WTC11 (cell line): ENCODE data around the gene SH3PXD2A. TPM values are rescaled to one million over a fixed set of nuclear protein-coding genes. Genes with fewer than 3 reads are reported as not detected.

Source experiments
- ATAC-seq: fragments of 200-7000 bp; cut with Tn5 transposase; 2 replicates; pipeline ENCODE4 v1.10.0; 2021; ENCODE audit warnings: mild to moderate bottlenecking, moderate library complexity
- CTCF ChIA-PET: fragments of 300-600 bp; sonication (Branson Sonifier 250); formaldehyde crosslinking; loops from one replicate; lab custom pipeline; 2021; ENCODE audit warnings: antibody characterized with exemption; lab: Charles Lee
- POLR2A ChIA-PET: fragments of 350-600 bp; sonication (Branson Sonifier 250); formaldehyde crosslinking; loops from one replicate; lab custom pipeline; 2021; ENCODE audit warnings: antibody characterized with exemption; lab: Charles Lee
- DNase-seq: peaks from one replicate; pipeline ENCODE4 v3.0.0; 2021; ENCODE audit warnings: low spot score
- H3K27ac Mint-ChIP-seq: 2 replicates; pipeline ENCODE4 v1.8.0; 2021; ENCODE audit warnings: mixed read lengths
- H3K27me3 Mint-ChIP-seq: 2 replicates; pipeline ENCODE4 v1.8.0; 2021; ENCODE audit warnings: low read depth, mild to moderate bottlenecking, moderate library complexity, mixed read lengths
- H3K36me3 Mint-ChIP-seq: 2 replicates; pipeline ENCODE4 v1.8.0; 2021; ENCODE audit warnings: mixed read lengths
- H3K4me1 Mint-ChIP-seq: 2 replicates; pipeline ENCODE4 v1.8.0; 2022; ENCODE audit warnings: mixed read lengths
- H3K4me3 Mint-ChIP-seq: 2 replicates; pipeline ENCODE4 v1.8.0; 2021; ENCODE audit warnings: mild to moderate bottlenecking, moderate library complexity, mixed read lengths
- H3K9me3 Mint-ChIP-seq: 2 replicates; pipeline ENCODE4 v1.8.0; 2021; ENCODE audit warnings: mixed read lengths
- ELF4 ChIP-seq: sonication (generic); formaldehyde crosslinking; IDR thresholded peaks from 2 replicates; pipeline ENCODE4 v1.8.1; 2022; ENCODE audit warnings: low read depth, mild to moderate bottlenecking, moderate library complexity, missing genetic modification reagents
- GRHL2 ChIP-seq: fragments of 250-450 bp; sonication (Bioruptor Pico); IDR thresholded peaks from 2 replicates; pipeline ENCODE4 v1.8.0; 2022; ENCODE audit warnings: mild to moderate bottlenecking, moderate library complexity; ENCODE audit not compliant: insufficient replicate concordance, severe bottlenecking
- IRF2 ChIP-seq: sonication (generic); formaldehyde crosslinking; IDR thresholded peaks from 2 replicates; pipeline ENCODE4 v1.8.0; 2022; ENCODE audit warnings: low read depth, missing genetic modification reagents, borderline replicate concordance
- JAZF1 ChIP-seq: fragments of 250-450 bp; sonication (Bioruptor Pico); IDR thresholded peaks from 2 replicates; pipeline ENCODE4 v1.9.0; 2021; ENCODE audit warnings: moderate library complexity, mild to moderate bottlenecking, inconsistent platforms
- NFATC4 ChIP-seq: fragments of 250-450 bp; sonication (Bioruptor Pico); IDR thresholded peaks from 2 replicates; pipeline ENCODE4 v1.9.0; 2021; ENCODE audit warnings: mild to moderate bottlenecking
- NR1H2 ChIP-seq: sonication (generic); formaldehyde crosslinking; IDR thresholded peaks from 2 replicates; pipeline ENCODE4 v1.9.0; 2021; ENCODE audit warnings: mild to moderate bottlenecking, moderate library complexity, missing genetic modification reagents
- SOX15 ChIP-seq: fragments of 250-450 bp; sonication (Bioruptor Pico); IDR thresholded peaks from 2 replicates; pipeline ENCODE4 v1.9.0; 2021; ENCODE audit warnings: mild to moderate bottlenecking
- TCF7 ChIP-seq: sonication (generic); formaldehyde crosslinking; IDR thresholded peaks from 2 replicates; pipeline ENCODE4 v1.8.0; 2022; ENCODE audit warnings: mild to moderate bottlenecking, low read depth, missing genetic modification reagents, moderate library complexity
- ZNF232 ChIP-seq: sonication (generic); formaldehyde crosslinking; IDR thresholded peaks from 2 replicates; pipeline ENCODE4 v1.8.0; 2022; ENCODE audit warnings: mild to moderate bottlenecking, missing genetic modification reagents
- ZNF396 ChIP-seq: fragments of 250-450 bp; sonication (Bioruptor Pico); IDR thresholded peaks from 2 replicates; pipeline ENCODE4 v1.8.0; 2021; ENCODE audit warnings: mild to moderate bottlenecking, moderate library complexity, borderline replicate concordance
- total RNA-seq: library from RNA; stranded (reverse); gene quantifications from 3 replicates; pipeline ENCODE4 v1.2.3, GENCODE V29; 2021
- TF ChIP-seq, protein P1 (sequence below): sonication (generic); formaldehyde crosslinking; IDR thresholded peaks from 2 replicates; pipeline ENCODE4 v1.8.1; 2023; ENCODE audit warnings: mild to moderate bottlenecking, moderate library complexity, missing genetic modification reagents
- TF ChIP-seq, protein P2 (sequence below): sonication (generic); formaldehyde crosslinking; IDR thresholded peaks from 2 replicates; pipeline ENCODE4 v1.8.0; 2022; ENCODE audit warnings: mild to moderate bottlenecking, missing genetic modification reagents
- TF ChIP-seq, protein P3 (sequence below): fragments of 250-450 bp; sonication (Bioruptor Pico); IDR thresholded peaks from 2 replicates; pipeline ENCODE4 v1.9.0; 2021; ENCODE audit warnings: mild to moderate bottlenecking
- TF ChIP-seq, protein P4 (sequence below): fragments of 250-450 bp; sonication (Bioruptor Pico); IDR thresholded peaks from 2 replicates; pipeline ENCODE4 v1.9.0; 2021; ENCODE audit warnings: mild to moderate bottlenecking
- TF ChIP-seq, protein P5 (sequence below): sonication (generic); formaldehyde crosslinking; IDR thresholded peaks from 2 replicates; pipeline ENCODE4 v1.8.0; 2022; ENCODE audit warnings: missing genetic modification reagents

Gene SH3PXD2A
- total RNA-seq, 1 experiment from 2014 or later: 15.7 TPM

DNA sequence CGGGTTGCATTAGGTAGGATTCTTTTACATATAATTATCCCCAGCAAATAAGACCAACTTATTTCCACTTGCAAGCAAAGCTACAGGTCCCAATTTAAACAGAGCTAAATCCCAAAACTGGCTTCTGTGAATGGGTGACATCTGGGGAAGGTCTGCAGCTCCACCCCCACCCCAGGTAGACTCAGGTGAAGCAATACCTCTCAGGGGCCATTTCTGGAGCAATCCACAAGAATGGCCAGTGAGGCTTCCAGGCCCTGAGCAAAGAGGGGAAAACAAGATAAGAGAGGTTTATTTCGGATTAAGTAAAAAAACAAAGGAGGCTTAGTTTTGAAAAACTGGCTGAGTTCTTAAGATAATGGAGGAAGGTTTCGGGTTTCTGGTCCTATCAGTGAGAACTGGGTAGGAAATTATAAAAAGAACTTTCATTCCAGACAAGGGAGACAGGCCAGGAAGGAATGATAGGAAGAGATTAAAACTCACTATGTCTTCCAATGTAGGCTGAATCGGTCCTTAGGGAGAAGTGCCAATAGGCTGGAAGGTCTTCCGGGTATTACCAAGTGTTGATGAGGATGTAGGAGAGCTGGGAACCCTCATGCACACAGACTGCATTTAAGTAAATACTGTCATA, 25.4 kb downstream of the SH3PXD2A start (continued):
- no peak for TF ChIP-seq ZNF232 (CRISPR knock-in tag)
- TF ChIP-seq TCF7 (CRISPR knock-in tag): no peak
- no peak for TF ChIP-seq ZNF396 (CRISPR knock-in tag)

DNA sequence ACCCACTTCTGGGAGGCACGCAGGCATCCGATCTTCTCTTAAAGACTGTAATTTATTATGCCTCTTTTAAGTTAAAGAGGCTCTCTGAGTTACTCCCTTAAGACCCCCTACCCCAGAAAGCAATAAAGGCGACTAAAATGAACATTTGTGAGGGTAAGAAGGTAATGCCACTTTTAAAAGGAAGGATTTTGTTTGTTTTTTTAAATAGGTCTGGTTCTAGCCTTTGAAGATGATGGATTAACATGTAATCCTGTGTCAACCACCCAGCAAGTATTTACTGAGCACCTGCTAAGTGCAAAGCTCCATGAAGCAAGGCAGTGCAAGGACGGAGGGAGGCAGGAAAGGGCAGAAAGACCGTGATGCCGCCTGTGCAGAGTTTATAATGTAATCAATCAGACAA, 26.1 kb downstream of the SH3PXD2A start:
- peaks cover 36% of the 10 kb centered on the region for H3K4me1 Mint-ChIP-seq
- ChIA-PET CTCF (no interaction called here), POLR2A (no interaction called here)
- H3K9me3 Mint-ChIP-seq: peaks cover 12% of the 10 kb centered on the region
- no peak for ATAC-seq
- H3K36me3 Mint-ChIP-seq: peaks cover 16% of the 10 kb centered on the region
- no peak for DNase-seq
- H3K27ac Mint-ChIP-seq: no peak overlapping the region
- H3K4me3 Mint-ChIP-seq: no peak overlapping the region
- H3K27me3 Mint-ChIP-seq: no peaks in the 10 kb centered on the region; the same call in 1 of the 2 replicates
- TF ChIP-seq GRHL2 (CRISPR knock-in tag): no peak
- TF ChIP-seq, protein P1, sequence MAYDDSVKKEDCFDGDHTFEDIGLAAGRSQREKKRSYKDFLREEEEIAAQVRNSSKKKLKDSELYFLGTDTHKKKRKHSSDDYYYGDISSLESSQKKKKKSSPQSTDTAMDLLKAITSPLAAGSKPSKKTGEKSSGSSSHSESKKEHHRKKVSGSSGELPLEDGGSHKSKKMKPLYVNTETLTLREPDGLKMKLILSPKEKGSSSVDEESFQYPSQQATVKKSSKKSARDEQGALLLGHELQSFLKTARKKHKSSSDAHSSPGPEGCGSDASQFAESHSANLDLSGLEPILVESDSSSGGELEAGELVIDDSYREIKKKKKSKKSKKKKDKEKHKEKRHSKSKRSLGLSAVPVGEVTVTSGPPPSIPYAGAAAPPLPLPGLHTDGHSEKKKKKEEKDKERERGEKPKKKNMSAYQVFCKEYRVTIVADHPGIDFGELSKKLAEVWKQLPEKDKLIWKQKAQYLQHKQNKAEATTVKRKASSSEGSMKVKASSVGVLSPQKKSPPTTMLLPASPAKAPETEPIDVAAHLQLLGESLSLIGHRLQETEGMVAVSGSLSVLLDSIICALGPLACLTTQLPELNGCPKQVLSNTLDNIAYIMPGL: no peak
- no peak for TF ChIP-seq ELF4 (CRISPR knock-in tag)
- TF ChIP-seq, protein P2, sequence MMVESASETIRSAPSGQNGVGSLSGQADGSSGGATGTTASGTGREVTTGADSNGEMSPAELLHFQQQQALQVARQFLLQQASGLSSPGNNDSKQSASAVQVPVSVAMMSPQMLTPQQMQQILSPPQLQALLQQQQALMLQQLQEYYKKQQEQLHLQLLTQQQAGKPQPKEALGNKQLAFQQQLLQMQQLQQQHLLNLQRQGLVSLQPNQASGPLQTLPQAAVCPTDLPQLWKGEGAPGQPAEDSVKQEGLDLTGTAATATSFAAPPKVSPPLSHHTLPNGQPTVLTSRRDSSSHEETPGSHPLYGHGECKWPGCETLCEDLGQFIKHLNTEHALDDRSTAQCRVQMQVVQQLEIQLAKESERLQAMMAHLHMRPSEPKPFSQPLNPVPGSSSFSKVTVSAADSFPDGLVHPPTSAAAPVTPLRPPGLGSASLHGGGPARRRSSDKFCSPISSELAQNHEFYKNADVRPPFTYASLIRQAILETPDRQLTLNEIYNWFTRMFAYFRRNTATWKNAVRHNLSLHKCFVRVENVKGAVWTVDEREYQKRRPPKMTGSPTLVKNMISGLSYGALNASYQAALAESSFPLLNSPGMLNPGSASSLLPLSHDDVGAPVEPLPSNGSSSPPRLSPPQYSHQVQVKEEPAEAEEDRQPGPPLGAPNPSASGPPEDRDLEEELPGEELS (CRISPR knock-in tag): no peak
- no peak for TF ChIP-seq SOX15
- no peak for TF ChIP-seq TCF7 (CRISPR knock-in tag)
- TF ChIP-seq, protein P3, sequence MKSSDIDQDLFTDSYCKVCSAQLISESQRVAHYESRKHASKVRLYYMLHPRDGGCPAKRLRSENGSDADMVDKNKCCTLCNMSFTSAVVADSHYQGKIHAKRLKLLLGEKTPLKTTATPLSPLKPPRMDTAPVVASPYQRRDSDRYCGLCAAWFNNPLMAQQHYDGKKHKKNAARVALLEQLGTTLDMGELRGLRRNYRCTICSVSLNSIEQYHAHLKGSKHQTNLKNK (CRISPR knock-in tag): no peak
- no peak for TF ChIP-seq NR1H2 (CRISPR knock-in tag)
- TF ChIP-seq JAZF1 (CRISPR knock-in tag): no peak

DNA sequence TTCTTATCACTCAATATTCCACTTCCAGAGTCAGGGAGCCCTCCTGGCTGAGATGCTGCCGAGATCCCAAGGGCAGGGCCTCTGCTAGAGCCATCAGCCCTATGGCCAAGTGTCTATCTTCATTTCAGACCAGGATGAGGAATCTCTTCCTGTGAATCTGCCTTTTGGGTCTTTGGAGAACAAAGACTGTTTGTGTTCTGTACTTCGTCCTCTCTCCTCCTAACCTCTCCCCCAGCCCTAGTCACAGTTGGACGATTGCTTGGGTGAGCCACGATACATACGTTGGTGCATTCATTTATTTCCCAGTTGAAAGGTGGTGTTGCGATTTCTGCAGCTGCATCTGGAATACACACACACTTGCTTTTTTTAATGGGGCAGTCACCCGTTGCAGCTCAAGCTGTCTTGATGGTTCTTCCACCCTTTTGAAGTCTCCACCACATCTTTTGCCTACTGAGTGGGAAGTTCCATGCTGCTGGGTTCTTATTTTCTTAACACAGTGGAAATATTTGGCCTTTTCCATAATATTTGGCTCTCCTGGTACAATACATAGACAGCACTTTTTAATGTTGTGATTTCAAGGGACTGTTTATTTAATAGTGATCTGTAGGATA, 26.7 kb downstream of the SH3PXD2A start:
- Mint-ChIP-seq H3K36me3 (peaks cover 15% of the 10 kb centered on the region), H3K4me3 (no peak overlapping the region), H3K4me1 (peaks cover 33% of the 10 kb centered on the region), H3K9me3 (peaks cover 12% of the 10 kb centered on the region), H3K27ac (no peak overlapping the region), H3K27me3 (no peaks in the 10 kb centered on the region; the same call in 1 of the 2 replicates)
- DNase-seq: no peak
- POLR2A ChIA-PET: interaction anchor here (0.6 kb wide), 2 partner anchors 123 to 996 kb away, joined by 3 read pairs; no protein-coding TSS in a partner anchor
- TF ChIP-seq IRF2 (no peak), NFATC4 (CRISPR knock-in tag) (no peak), ZNF232 (CRISPR knock-in tag) (no peak)
- TF ChIP-seq, protein P3 (CRISPR knock-in tag): no peak
- TF ChIP-seq, protein P4, sequence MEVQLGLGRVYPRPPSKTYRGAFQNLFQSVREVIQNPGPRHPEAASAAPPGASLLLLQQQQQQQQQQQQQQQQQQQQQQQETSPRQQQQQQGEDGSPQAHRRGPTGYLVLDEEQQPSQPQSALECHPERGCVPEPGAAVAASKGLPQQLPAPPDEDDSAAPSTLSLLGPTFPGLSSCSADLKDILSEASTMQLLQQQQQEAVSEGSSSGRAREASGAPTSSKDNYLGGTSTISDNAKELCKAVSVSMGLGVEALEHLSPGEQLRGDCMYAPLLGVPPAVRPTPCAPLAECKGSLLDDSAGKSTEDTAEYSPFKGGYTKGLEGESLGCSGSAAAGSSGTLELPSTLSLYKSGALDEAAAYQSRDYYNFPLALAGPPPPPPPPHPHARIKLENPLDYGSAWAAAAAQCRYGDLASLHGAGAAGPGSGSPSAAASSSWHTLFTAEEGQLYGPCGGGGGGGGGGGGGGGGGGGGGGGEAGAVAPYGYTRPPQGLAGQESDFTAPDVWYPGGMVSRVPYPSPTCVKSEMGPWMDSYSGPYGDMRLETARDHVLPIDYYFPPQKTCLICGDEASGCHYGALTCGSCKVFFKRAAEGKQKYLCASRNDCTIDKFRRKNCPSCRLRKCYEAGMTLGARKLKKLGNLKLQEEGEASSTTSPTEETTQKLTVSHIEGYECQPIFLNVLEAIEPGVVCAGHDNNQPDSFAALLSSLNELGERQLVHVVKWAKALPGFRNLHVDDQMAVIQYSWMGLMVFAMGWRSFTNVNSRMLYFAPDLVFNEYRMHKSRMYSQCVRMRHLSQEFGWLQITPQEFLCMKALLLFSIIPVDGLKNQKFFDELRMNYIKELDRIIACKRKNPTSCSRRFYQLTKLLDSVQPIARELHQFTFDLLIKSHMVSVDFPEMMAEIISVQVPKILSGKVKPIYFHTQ (CRISPR knock-in tag): no peak
- TF ChIP-seq, protein P5, sequence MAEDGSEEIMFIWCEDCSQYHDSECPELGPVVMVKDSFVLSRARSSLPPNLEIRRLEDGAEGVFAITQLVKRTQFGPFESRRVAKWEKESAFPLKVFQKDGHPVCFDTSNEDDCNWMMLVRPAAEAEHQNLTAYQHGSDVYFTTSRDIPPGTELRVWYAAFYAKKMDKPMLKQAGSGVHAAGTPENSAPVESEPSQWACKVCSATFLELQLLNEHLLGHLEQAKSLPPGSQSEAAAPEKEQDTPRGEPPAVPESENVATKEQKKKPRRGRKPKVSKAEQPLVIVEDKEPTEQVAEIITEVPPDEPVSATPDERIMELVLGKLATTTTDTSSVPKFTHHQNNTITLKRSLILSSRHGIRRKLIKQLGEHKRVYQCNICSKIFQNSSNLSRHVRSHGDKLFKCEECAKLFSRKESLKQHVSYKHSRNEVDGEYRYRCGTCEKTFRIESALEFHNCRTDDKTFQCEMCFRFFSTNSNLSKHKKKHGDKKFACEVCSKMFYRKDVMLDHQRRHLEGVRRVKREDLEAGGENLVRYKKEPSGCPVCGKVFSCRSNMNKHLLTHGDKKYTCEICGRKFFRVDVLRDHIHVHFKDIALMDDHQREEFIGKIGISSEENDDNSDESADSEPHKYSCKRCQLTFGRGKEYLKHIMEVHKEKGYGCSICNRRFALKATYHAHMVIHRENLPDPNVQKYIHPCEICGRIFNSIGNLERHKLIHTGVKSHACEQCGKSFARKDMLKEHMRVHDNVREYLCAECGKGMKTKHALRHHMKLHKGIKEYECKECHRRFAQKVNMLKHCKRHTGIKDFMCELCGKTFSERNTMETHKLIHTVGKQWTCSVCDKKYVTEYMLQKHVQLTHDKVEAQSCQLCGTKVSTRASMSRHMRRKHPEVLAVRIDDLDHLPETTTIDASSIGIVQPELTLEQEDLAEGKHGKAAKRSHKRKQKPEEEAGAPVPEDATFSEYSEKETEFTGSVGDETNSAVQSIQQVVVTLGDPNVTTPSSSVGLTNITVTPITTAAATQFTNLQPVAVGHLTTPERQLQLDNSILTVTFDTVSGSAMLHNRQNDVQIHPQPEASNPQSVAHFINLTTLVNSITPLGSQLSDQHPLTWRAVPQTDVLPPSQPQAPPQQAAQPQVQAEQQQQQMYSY: no peak
- CTCF ChIA-PET: no interaction called here
- no peak for ATAC-seq
